GM20000 (cell line): ENCODE data around the gene NXPE3.
A peak's percentile ranks its signal among the peaks of the same experiment; 100 is the strongest.

Source experiments
- DNase-seq: peaks from one replicate; pipeline ENCODE4 v3.0.0; 2012; ENCODE audit warnings: low spot score
- TF ChIP-seq, protein P1 (sequence below): IDR thresholded peaks from 2 replicates; pipeline ENCODE4 v1.5.1; 2012; ENCODE audit warnings: mild to moderate bottlenecking, control low read depth; ENCODE audit errors: extremely low read depth, missing control alignments

NXPE3 gene

DNA sequence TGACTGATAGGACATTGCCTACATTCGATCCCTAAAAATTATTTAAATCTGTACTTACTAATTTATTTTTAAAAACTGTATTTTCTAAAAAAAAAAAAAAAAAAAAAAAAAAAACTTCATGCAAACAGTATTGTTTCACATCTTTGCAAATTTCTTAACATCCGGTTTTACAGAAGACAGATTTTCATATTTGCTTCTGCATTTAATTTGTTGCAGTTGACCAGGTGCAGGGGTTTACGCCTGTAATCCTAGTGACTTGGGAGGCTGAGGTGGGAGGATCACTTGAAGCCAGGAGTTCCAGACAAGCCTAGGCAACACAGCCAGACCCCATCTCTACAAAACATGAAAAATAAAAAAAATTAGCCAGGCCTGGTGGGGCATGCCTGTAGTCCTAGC is 63.9 kb downstream of the NXPE3 start:
- no peak for DNase-seq
- TF ChIP-seq, protein P1, sequence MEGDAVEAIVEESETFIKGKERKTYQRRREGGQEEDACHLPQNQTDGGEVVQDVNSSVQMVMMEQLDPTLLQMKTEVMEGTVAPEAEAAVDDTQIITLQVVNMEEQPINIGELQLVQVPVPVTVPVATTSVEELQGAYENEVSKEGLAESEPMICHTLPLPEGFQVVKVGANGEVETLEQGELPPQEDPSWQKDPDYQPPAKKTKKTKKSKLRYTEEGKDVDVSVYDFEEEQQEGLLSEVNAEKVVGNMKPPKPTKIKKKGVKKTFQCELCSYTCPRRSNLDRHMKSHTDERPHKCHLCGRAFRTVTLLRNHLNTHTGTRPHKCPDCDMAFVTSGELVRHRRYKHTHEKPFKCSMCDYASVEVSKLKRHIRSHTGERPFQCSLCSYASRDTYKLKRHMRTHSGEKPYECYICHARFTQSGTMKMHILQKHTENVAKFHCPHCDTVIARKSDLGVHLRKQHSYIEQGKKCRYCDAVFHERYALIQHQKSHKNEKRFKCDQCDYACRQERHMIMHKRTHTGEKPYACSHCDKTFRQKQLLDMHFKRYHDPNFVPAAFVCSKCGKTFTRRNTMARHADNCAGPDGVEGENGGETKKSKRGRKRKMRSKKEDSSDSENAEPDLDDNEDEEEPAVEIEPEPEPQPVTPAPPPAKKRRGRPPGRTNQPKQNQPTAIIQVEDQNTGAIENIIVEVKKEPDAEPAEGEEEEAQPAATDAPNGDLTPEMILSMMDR: no peak

DNA sequence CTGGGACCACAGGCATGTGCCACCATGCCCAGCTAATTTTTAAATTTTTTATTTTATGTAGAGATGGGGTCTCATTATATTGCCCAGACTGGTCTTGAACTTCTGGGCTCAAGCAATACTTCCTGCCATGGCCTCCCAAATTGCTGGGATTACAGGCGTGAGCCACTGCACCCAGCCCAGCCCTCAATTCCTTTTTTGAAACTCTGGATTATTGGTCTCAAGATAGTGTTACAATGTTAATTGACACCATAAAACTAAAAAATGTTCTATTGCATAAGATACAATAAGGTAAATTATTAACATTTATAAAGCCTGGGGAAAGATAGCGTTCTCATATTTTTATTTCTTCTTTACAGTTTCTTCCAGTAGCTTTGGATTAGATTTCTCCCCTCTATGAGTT is 66.4 kb downstream of the NXPE3 start:
- no peak for DNase-seq
- TF ChIP-seq, protein P1: no peak

DNA sequence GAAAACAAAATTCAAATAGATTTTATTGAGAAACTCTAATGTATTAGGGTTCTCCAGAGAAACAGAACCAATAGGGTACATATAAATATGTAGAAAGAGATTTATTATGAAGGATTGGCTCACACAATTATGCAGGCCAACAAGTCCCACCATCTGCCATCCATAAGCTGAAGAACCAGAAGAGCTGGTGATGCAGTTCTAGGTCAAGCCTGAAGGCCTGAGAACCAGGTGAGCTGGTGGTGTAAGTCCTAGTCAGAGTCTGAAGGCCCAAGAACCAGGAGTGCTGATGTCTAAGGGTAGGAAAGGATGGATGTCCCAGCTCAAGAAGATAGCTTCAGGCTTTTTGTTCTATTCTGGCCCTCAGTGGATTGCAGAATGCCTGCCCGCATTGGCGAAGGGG is 67.7 kb downstream of the NXPE3 start:
- DNase-seq: no peak
- TF ChIP-seq, protein P1: no peak

DNA sequence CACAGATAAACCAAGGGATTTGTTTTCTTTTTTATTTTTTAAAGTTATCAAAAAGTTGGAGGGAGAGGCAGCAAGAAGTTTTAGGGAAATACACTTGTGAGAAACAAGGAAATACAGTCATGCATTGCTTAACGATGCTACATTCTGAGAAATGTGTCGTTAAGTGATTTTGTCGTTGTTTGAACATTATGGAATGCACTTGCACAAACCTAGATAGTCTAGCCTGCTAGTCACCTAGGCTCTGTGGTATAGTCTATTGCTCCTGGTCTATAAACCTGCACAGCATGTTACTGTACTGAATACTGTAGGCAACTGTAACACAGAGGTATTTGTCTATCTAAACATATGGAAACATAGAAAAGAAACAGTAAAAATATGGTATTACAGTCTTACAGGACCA is 68.3 kb downstream of the NXPE3 start:
- no peak for DNase-seq
- TF ChIP-seq, protein P1: no peak

DNA sequence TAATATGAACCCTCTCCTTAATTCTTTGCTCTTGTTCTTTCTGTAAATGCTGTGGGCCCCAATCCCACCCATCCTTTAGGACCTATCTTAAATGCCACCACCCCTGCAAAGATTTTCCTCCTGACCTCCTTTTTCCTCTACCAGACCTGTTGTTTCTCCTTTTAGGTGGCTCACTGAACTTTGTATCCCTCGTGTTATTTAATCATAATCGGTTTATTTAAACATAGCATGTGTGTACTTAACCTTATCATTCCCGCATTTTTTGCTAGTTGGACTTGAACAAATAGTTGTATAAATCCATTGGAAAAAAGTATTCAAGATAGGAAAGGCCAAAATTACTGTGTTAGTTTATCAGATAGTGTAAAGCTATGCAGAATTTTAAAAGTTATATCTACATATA is 69.3 kb downstream of the NXPE3 start:
- TF ChIP-seq, protein P1: no peak
- no peak for DNase-seq

DNA sequence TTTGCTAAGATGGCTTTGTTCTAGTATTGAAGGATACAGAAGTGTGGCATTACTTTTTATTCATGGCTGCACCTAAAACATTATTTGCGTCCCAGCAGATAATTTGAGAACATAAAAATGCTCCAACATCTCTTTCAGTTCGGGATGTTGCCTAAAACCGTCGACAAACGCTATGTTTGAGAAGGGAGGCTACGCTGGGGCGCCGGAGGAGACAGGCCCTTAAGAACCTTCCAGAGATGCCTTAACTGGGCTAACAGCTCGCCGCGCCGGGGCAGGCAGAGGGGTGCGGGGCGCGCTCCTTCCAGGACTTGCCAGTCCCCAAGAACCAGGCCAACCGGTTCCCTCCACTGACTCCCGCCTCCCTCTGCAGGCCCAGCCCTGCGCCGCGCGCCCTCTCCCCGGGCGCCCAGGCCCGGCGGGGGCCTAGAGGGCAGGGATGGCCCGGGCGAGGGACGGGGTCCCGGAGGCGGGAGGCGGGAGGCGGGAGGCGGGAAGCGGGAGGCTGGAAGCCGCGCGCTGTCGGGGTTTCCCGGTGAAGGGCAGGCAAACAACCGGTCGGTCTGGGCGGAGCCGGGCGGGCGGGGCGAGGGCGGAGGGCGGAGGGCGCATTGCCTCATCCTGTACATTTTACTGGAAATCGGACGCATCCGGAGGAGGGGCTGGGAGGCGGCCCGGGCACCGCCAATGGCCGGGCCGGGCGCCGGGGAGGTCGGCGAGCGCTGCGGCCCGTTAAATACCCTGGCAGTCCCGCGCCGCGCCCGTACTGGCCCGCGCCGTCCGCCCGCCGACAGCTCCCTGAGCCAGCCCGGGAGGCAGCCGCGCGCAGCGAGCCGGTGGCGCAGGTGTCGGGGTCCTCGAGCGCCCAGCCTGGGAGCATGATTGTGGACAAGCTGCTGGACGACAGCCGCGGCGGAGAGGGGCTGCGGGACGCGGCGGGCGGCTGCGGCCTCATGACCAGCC is 70.0 kb downstream of the NXPE3 start, which contains the start of gene NFKBIZ:
Gene NFKBIZ (plus strand): TSS at position 761 of the 960 bp plus-strand sequence. CDS start 115 bp downstream, at position 876.
- DNase-seq: peak; percentile 98
- TF ChIP-seq, protein P1: no peak

DNA sequence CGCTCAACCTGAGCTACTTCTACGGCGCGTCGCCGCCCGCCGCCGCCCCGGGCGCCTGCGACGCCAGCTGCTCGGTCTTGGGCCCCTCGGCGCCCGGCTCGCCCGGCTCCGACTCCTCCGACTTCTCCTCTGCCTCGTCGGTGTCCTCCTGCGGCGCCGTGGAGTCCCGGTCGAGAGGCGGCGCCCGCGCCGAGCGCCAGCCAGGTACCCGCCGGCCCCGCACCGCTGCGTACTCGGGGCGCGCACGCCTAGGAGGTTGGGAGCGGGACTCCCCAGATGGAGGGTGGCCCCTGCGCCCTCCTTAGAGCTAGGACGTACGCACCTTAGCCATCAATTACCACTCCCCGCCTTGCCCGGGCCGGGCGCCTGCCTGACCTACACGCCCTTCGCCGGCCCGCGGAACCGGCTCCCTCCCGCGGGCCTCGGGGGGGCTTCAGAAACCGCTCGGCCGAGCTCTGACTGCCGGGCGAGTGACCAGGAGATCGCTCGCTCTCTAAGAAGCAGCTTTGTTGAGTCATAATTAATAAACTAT is 70.8 kb downstream of the NXPE3 start:
- TF ChIP-seq, protein P1: peak; percentile 15
- DNase-seq: peak; percentile 56
